Omental fat pad (tissue), 4 donors: ENCODE results near the gene YBX2. TPM values are rescaled to one million over a fixed set of nuclear protein-coding genes. Genes with fewer than 3 reads are reported as not detected.

ENCODE experiments used
- ATAC-seq: fragments of 150-250 bp; one replicate; pipeline ENCODE4 v1.9.1; 2016; ENCODE audit warnings: mild to moderate bottlenecking, moderate library complexity; ENCODE audit not compliant: low FRiP score
- DNase-seq: peaks from one replicate; pipeline ENCODE4 v3.0.0-alpha.2; 2019; ENCODE audit warnings: low spot score
- CTCF ChIP-seq, 3 donors: fragments of 450-650 bp; IDR thresholded peaks; one replicate each; pipeline ENCODE4 v1.5.1; 2016 to 2017; ENCODE audit warnings: antibody characterized with exemption in 3 of 3, mild to moderate bottlenecking in 3 of 3, moderate library complexity in 2 of 3
- small RNA-seq: library from RNA; depleted of rRNA; stranded (forward); fragments of <200 nt; gene quantifications from one replicate; pipeline ENCODE3, GENCODE V24; 2016
- total RNA-seq, 4 donors: library from RNA; depleted of rRNA; stranded (reverse); fragments of >200 nt; gene quantifications; one replicate each; pipeline ENCODE4 v1.1.0, GENCODE V29; 2016

The YBX2 gene
- total RNA-seq, 4 donors from 2014 or later = 0.65 to 3.3 (median 1.5) TPM

- DNase-seq (peak; percentile 94), ATAC-seq (peak; percentile 34)
- no peak for TF ChIP-seq CTCF (IDR thresholded peaks at IDR 0.05)
These were observed 52.4 kb downstream of the YBX2 start, which contains the start of gene GABARAP for GRCh38 chr17:7241783-7242716. Gene GABARAP (minus strand): TSS chr17:7242449. CDS start chr17:7242330, 119 bp downstream.

- DNase-seq = no peak
- ATAC-seq = no peak
- no peak for TF ChIP-seq CTCF (IDR thresholded peaks at IDR 0.05)
These were observed 53.2 kb downstream of the YBX2 start for GRCh38 chr17:7241090-7241733.

GRCh38 chr17:7240375-7240774 is 54.1 kb downstream of the YBX2 start:
- no peak for TF ChIP-seq CTCF (IDR thresholded peaks at IDR 0.05)
- DNase-seq (no peak), ATAC-seq (no peak)

GRCh38 chr17:7239091-7240027 is 55.1 kb downstream of the YBX2 start, which contains the start of gene PHF23:
Gene PHF23 (minus strand): TSS chr17:7239457. CDS start chr17:7239279, 178 bp downstream.
- DNase-seq = peak; percentile 92
- ATAC-seq = peak; percentile 77
- no peak for TF ChIP-seq CTCF (IDR thresholded peaks at IDR 0.05)

- DNase-seq = no peak
- ATAC-seq = no peak
These were observed 55.9 kb downstream of the YBX2 start for GRCh38 chr17:7238420-7239090.

More at GRCh38 chr17:7238420-7239090, 55.9 kb downstream of the YBX2 start:
- TF ChIP-seq CTCF (IDR thresholded peaks at IDR 0.05) = no peak

Small RNA genes within 50 kb of the gene (small RNA-seq; reads per million reads assigned to genes)
- gene AC026954.2 (not detected), gene RF00019 (not detected)

Other genes with a start within 250 kb of the YBX2 start
- gene CLEC10A, start 214.4 kb downstream of the YBX2 start, total RNA-seq = 10 to 100 TPM in 3 of 4 donors, 1 to 10 TPM in 1; 7.2 to 21.7 (median 15.7) TPM
- 1 to 10 TPM in 2 of 4 donors, under 1 TPM in 1, not detected in 1; 0.84 to 3.1 (median 1.6) TPM for gene ASGR2, start 179.8 kb downstream of the YBX2 start, total RNA-seq
- 1 to 10 TPM in 3 of 4 donors, under 1 TPM in 1; 0.56 to 2.5 (median 1.4) TPM for gene ASGR1, start 115.3 kb downstream of the YBX2 start, total RNA-seq
- 10 to 100 TPM in 3 of 4 donors, 1 to 10 TPM in 1; 8.7 to 12.5 (median 11.6) TPM for gene DLG4, start 74.8 kb downstream of the YBX2 start, total RNA-seq
- 100 to 1,000 TPM; 677 to 996 (median 722) TPM for gene ACADVL, start 74.7 kb downstream of the YBX2 start, total RNA-seq
- 10 to 100 TPM; 22.7 to 41.6 (median 23.6) TPM for gene DVL2, start 60.1 kb downstream of the YBX2 start, total RNA-seq
- gene PHF23, start 55.2 kb downstream of the YBX2 start, total RNA-seq = 10 to 100 TPM; 22.1 to 43.8 (median 28.9) TPM
- 100 to 1,000 TPM; 316 to 526 (median 376) TPM for gene GABARAP, start 52.2 kb downstream of the YBX2 start, total RNA-seq
- gene CTDNEP1, start 42.9 kb downstream of the YBX2 start, total RNA-seq = 10 to 100 TPM; 47.9 to 66.2 (median 61.8) TPM
- 10 to 100 TPM; 25.9 to 34.5 (median 30.1) TPM for gene ELP5, start 42.4 kb downstream of the YBX2 start, total RNA-seq
- 1 to 10 TPM; 3.0 to 9.0 (median 7.4) TPM for gene CLDN7, start 32.2 kb downstream of the YBX2 start, total RNA-seq
- 10 to 100 TPM in 3 of 4 donors, 1 to 10 TPM in 1; 8.9 to 29.2 (median 12.1) TPM for gene SLC2A4, start 12.9 kb downstream of the YBX2 start, total RNA-seq
- 100 to 1,000 TPM; 127 to 408 (median 282) TPM for gene EIF5A, start 13.0 kb upstream of the YBX2 start, total RNA-seq
- 10 to 100 TPM; 49.6 to 91.3 (median 75.9) TPM for gene GPS2, start 20.7 kb upstream of the YBX2 start, total RNA-seq
- 10 to 100 TPM; 10.4 to 16.1 (median 11.5) TPM for gene NEURL4, start 34.7 kb upstream of the YBX2 start, total RNA-seq
- 10 to 100 TPM in 1 of 4 donors, 1 to 10 TPM in 3; 3.3 to 13.1 (median 8.1) TPM for gene ACAP1, start 41.9 kb upstream of the YBX2 start, total RNA-seq
- 1 to 10 TPM; 6.7 to 9.9 (median 8.4) TPM for gene KCTD11, start 57.5 kb upstream of the YBX2 start, total RNA-seq
- gene TMEM95, start 60.5 kb upstream of the YBX2 start, total RNA-seq = not detected
- 10 to 100 TPM in 1 of 4 donors, 1 to 10 TPM in 2, under 1 TPM in 1; 0.95 to 13.5 (median 5.2) TPM for gene TNK1, start 86.5 kb upstream of the YBX2 start, total RNA-seq
- 10 to 100 TPM; 11.1 to 16.9 (median 16.6) TPM for gene PLSCR3, start 99.9 kb upstream of the YBX2 start, total RNA-seq
- 10 to 100 TPM; 45.8 to 98.2 (median 83.2) TPM for gene TMEM256, start 109.5 kb upstream of the YBX2 start, total RNA-seq
- gene NLGN2, start 113.2 kb upstream of the YBX2 start, total RNA-seq = 1 to 10 TPM; 6.1 to 8.8 (median 8.1) TPM
- not detected for gene SPEM1, start 125.7 kb upstream of the YBX2 start, total RNA-seq
- gene SPEM2, start 131.0 kb upstream of the YBX2 start, total RNA-seq = not detected
- not detected for gene SPEM3, start 134.2 kb upstream of the YBX2 start, total RNA-seq
- gene TMEM102, start 140.8 kb upstream of the YBX2 start, total RNA-seq = 1 to 10 TPM; 4.7 to 8.4 (median 5.1) TPM
- 1 to 10 TPM in 3 of 4 donors, under 1 TPM in 1; 0.72 to 1.9 (median 1.7) TPM for gene FGF11, start 144.9 kb upstream of the YBX2 start, total RNA-seq
- gene CHRNB1, start 150.4 kb upstream of the YBX2 start, total RNA-seq = 10 to 100 TPM in 1 of 4 donors, 1 to 10 TPM in 3; 3.0 to 10.9 (median 7.4) TPM
- 10 to 100 TPM; 27.5 to 57.9 (median 38.5) TPM for gene ZBTB4, start 185.0 kb upstream of the YBX2 start, total RNA-seq
- gene SLC35G6, start 186.8 kb upstream of the YBX2 start, total RNA-seq = not detected
- 10 to 100 TPM; 57.1 to 99.2 (median 77.1) TPM for gene POLR2A, start 189.7 kb upstream of the YBX2 start, total RNA-seq